MM.1S (cell line): ENCODE measurements around the gene VPS8.

Experiments used
- DNase-seq: peaks from one replicate; pipeline ENCODE4 v3.0.0-alpha.2; 2015
- H2AFZ ChIP-seq: fragments of 300-600 bp; sonication (generic); 2 replicates; pipeline ENCODE4 v1.6.0; 2016; ENCODE audit warnings: antibody characterized with exemption, low read length
- H3F3A ChIP-seq: fragments of 300-600 bp; sonication (generic); 2 replicates; pipeline ENCODE4 v1.6.1; 2016; ENCODE audit warnings: mild to moderate bottlenecking, antibody characterized with exemption, low read length, moderate library complexity, mixed read lengths; ENCODE audit not compliant: insufficient read depth
- H3K27ac ChIP-seq: fragments of 300-600 bp; sonication (generic); 2 replicates; pipeline ENCODE4 v1.5.1; 2016; ENCODE audit warnings: mild to moderate bottlenecking, low read length
- H3K27me3 ChIP-seq: fragments of 300-600 bp; sonication (generic); replicated peaks from 2 replicates; pipeline ENCODE4 v1.6.0; 2016; ENCODE audit warnings: low read length; ENCODE audit not compliant: insufficient read depth
- H3K36me3 ChIP-seq: fragments of 300-600 bp; sonication (generic); replicated peaks from 2 replicates; pipeline ENCODE4 v1.6.1; 2016; ENCODE audit warnings: mild to moderate bottlenecking, low read length, mixed read lengths; ENCODE audit not compliant: insufficient read depth
- H3K4me1 ChIP-seq: fragments of 300-600 bp; sonication (generic); 2 replicates; pipeline ENCODE4 v1.6.1; 2016; ENCODE audit warnings: low read length, mixed read lengths
- H3K4me2 ChIP-seq: fragments of 300-600 bp; sonication (generic); 2 replicates; pipeline ENCODE4 v1.6.0; 2016; ENCODE audit warnings: low read depth, low read length
- H3K4me3 ChIP-seq: fragments of 300-600 bp; sonication (generic); 2 replicates; pipeline ENCODE4 v1.5.1; 2016; ENCODE audit warnings: low read length, mixed read lengths
- H3K79me2 ChIP-seq: fragments of 300-600 bp; sonication (generic); 2 replicates; pipeline ENCODE4 v1.6.1; 2016; ENCODE audit warnings: mixed run types, low read length, mixed read lengths
- H3K9ac ChIP-seq: fragments of 300-600 bp; sonication (generic); 2 replicates; pipeline ENCODE4 v1.6.1; 2016; ENCODE audit warnings: low read length, mixed read lengths
- H3K9me2 ChIP-seq: fragments of 300-600 bp; sonication (generic); replicated peaks from 2 replicates; pipeline ENCODE4 v1.6.1; 2016; ENCODE audit warnings: mild to moderate bottlenecking, low read length, mixed read lengths; ENCODE audit not compliant: insufficient read depth
- H3K9me3 ChIP-seq: fragments of 300-600 bp; sonication (generic); replicated peaks from 2 replicates; pipeline ENCODE4 v1.6.1; 2016; ENCODE audit warnings: mild to moderate bottlenecking, low read length, mixed read lengths; ENCODE audit not compliant: insufficient read depth
- H4K20me1 ChIP-seq: fragments of 300-600 bp; sonication (generic); 2 replicates; pipeline ENCODE4 v1.6.1; 2016; ENCODE audit warnings: mild to moderate bottlenecking, low read length, moderate library complexity, mixed read lengths; ENCODE audit not compliant: insufficient read depth
- CTCF ChIP-seq: fragments of 300-600 bp; sonication (generic); IDR thresholded peaks from 2 replicates; pipeline ENCODE4 v1.5.1; 2016; ENCODE audit warnings: antibody characterized with exemption, low read length, mixed read lengths
- EZH2 ChIP-seq: fragments of 300-600 bp; sonication (generic); optimal IDR thresholded peaks from 2 replicates; pipeline ENCODE3; 2017; ENCODE audit warnings: low read depth, mild to moderate bottlenecking, antibody characterized with exemption, low read length, mixed read lengths
- EZH2phosphoT487 ChIP-seq: fragments of 300-600 bp; sonication (generic); IDR thresholded peaks from 2 replicates; pipeline ENCODE4 v1.6.1; 2018; ENCODE audit warnings: antibody characterized with exemption, low read length

Gene VPS8

GRCh38 chr3:184918750-184919149, 106.8 kb downstream of the VPS8 start:
- DNase-seq, result no peak
- Histone ChIP-seq H3K4me2 (no peak overlapping the region), H3K36me3 (no peaks in the 10 kb centered on the region; the same call in 1 of the 2 replicates), H3K79me2 (no peaks in the 10 kb centered on the region), H3K9ac (no peak overlapping the region), H2AFZ (no peak overlapping the region), H3K27ac (no peak overlapping the region), H3F3A (no peaks in the 10 kb centered on the region), H4K20me1 (no peaks in the 10 kb centered on the region), H3K27me3 (no peaks in the 10 kb centered on the region), H3K9me2 (no peaks in the 10 kb centered on the region), H3K4me1 (no peaks in the 10 kb centered on the region), H3K4me3 (no peak overlapping the region), H3K9me3 (no peaks in the 10 kb centered on the region)
- no peak for TF ChIP-seq EZH2phosphoT487
- TF ChIP-seq CTCF, result no peak
- no peak for TF ChIP-seq EZH2

- H3K9ac ChIP-seq, result no peak overlapping the region
Observed at GRCh38 chr3:184919651-184920050, 107.7 kb downstream of the VPS8 start.

GRCh38 chr3:184924547-184924946, 112.6 kb downstream of the VPS8 start:
- H3F3A ChIP-seq, result no peaks in the 10 kb centered on the region
- H3K9ac ChIP-seq, result no peak overlapping the region
- no peak overlapping the region for H3K27ac ChIP-seq
- no peak overlapping the region for H3K4me3 ChIP-seq
- no peaks in the 10 kb centered on the region for H3K79me2 ChIP-seq
- H3K27me3 ChIP-seq, result no peaks in the 10 kb centered on the region
- H3K9me2 ChIP-seq, result no peaks in the 10 kb centered on the region
- no peaks in the 10 kb centered on the region for H4K20me1 ChIP-seq
- H3K4me2 ChIP-seq, result no peak overlapping the region
- H2AFZ ChIP-seq, result no peak overlapping the region
- H3K9me3 ChIP-seq, result no peaks in the 10 kb centered on the region
- no peak for DNase-seq
- no peaks in the 10 kb centered on the region; the same call in 1 of the 2 replicates for H3K36me3 ChIP-seq
- no peak for TF ChIP-seq EZH2
- no peak for TF ChIP-seq EZH2phosphoT487
- TF ChIP-seq CTCF, result no peak
- H3K4me1 ChIP-seq, result no peaks in the 10 kb centered on the region

More at GRCh38 chr3:184919651-184920050, 107.7 kb downstream of the VPS8 start:
- TF ChIP-seq EZH2phosphoT487 (no peak), EZH2 (no peak), CTCF (no peak)
- no peak overlapping the region for H3K4me3 ChIP-seq
- H3K9me2 ChIP-seq, result no peaks in the 10 kb centered on the region
- no peaks in the 10 kb centered on the region for H3K79me2 ChIP-seq
- no peak for DNase-seq
- H3K27me3 ChIP-seq, result no peaks in the 10 kb centered on the region
- H3K4me2 ChIP-seq, result no peak overlapping the region
- no peaks in the 10 kb centered on the region; the same call in 1 of the 2 replicates for H3K36me3 ChIP-seq
- H2AFZ ChIP-seq, result no peak overlapping the region
- no peaks in the 10 kb centered on the region for H4K20me1 ChIP-seq
- H3K4me1 ChIP-seq, result no peaks in the 10 kb centered on the region
- H3K27ac ChIP-seq, result no peak overlapping the region
- no peaks in the 10 kb centered on the region for H3K9me3 ChIP-seq
- H3F3A ChIP-seq, result no peaks in the 10 kb centered on the region
